ENCODE measurements around the gene LDOC1. TPM values are rescaled to one million over a fixed set of nuclear protein-coding genes. Genes with fewer than 3 reads are reported as not detected.

Gene LDOC1
- total and polyA plus RNA-seq, 2 of the 13 experiments (the other 11 are each of a cell fraction or from before 2014, with no cell fraction given), result not detected

GRCh38 chrX:141133272-141133671 lies 43.7 kb downstream of the LDOC1 start:
- in situ Hi-C loops (cut with HindIII; ENCODE audit: extremely low pct_ligation_motif_present, low pct_unique_long_range_greater_than_20kb), result no loop called here
- H3K4me3 ChIP-seq (replicated peaks in 1 of 3; ENCODE audit: insufficient read depth in 1 of 3, low read depth in 2 of 3, low read length in 3 of 3), result no peak overlapping the region
- H3K27me3 ChIP-seq (ENCODE audit: control insufficient read depth in 1 of 2, insufficient read depth in 2 of 2, low read length in 2 of 2), result no peaks in the 10 kb centered on the region
- H2AFZ ChIP-seq (ENCODE audit: low read length), result no peak overlapping the region
- no peak overlapping the region for H3K4me2 ChIP-seq (ENCODE audit: low read depth, low read length)
- no peaks in the 10 kb centered on the region for H3K4me1 ChIP-seq (ENCODE audit: insufficient read depth, low read length)
- BruUV-seq (replicated peaks), result no TSS peak
- H3K9me3 ChIP-seq (ENCODE audit: low read length), result no peaks in the 10 kb centered on the region
- FAIRE-seq (no peak), ATAC-seq (no peak), DNase-seq (ENCODE audit: low spot score) (no peak)
- 14% methylated on average over 7 of the region's 8 CpGs for WGBS (ENCODE audit: low lambda C conversion rate)
- H3K36me3 ChIP-seq (replicated peaks in 1 of 2; ENCODE audit: control insufficient read depth in 1 of 2, insufficient read depth in 2 of 2, low read length in 2 of 2), result no peaks in the 10 kb centered on the region
- ChIA-PET CTCF (ENCODE audit: low intra/inter-chr PET ratio, low total read pairs) (no interaction called here), POLR2A (no interaction called here)
- no peak overlapping the region for H3K27ac ChIP-seq (ENCODE audit: extremely low read length, insufficient read depth, low read length)
- no peaks in the 10 kb centered on the region for H3K79me2 ChIP-seq (ENCODE audit: insufficient read depth, low read length)
- no peaks in the 10 kb centered on the region for H4K20me1 ChIP-seq (ENCODE audit: insufficient read depth, low read length)
- intact Hi-C loops (cut with micrococcal nuclease; ENCODE audit: unreplicated experiment), result no loop called here
- TF ChIP-seq ZNF317 (CRISPR knock-in tag; IDR thresholded peaks at IDR 0.05), result no peak
- TF ChIP-seq ELF1 (CRISPR knock-in tag; IDR thresholded peaks at IDR 0.05), result no peak
- no peak overlapping the region for H3K9ac ChIP-seq (ENCODE audit: insufficient read depth, low read depth, low read length)

- Histone ChIP-seq H3K9me3 (ENCODE audit: low read length) (no peaks in the 10 kb centered on the region), H2AFZ (ENCODE audit: low read length) (no peak overlapping the region), H3K4me3 (replicated peaks in 1 of 3; ENCODE audit: insufficient read depth in 1 of 3, low read depth in 2 of 3, low read length in 3 of 3) (no peak overlapping the region), H3K4me1 (ENCODE audit: insufficient read depth, low read length) (no peaks in the 10 kb centered on the region), H3K79me2 (ENCODE audit: insufficient read depth, low read length) (no peaks in the 10 kb centered on the region), H3K4me2 (ENCODE audit: low read depth, low read length) (no peak overlapping the region), H3K9ac (ENCODE audit: insufficient read depth, low read depth, low read length) (no peak overlapping the region), H3K27ac (ENCODE audit: extremely low read length, insufficient read depth, low read length) (no peak overlapping the region), H3K36me3 (replicated peaks in 1 of 2; ENCODE audit: control insufficient read depth in 1 of 2, insufficient read depth in 2 of 2, low read length in 2 of 2) (no peaks in the 10 kb centered on the region), H3K27me3 (ENCODE audit: control insufficient read depth in 1 of 2, insufficient read depth in 2 of 2, low read length in 2 of 2) (no peaks in the 10 kb centered on the region), H4K20me1 (ENCODE audit: insufficient read depth, low read length) (no peaks in the 10 kb centered on the region)
- FAIRE-seq, result no peak
- ChIA-PET POLR2A (no interaction called here), CTCF (ENCODE audit: low intra/inter-chr PET ratio, low total read pairs) (no interaction called here)
- in situ Hi-C loops (cut with HindIII; ENCODE audit: extremely low pct_ligation_motif_present, low pct_unique_long_range_greater_than_20kb), result no loop called here
- DNase-seq (ENCODE audit: low spot score), result no peak
- TF ChIP-seq SMAD9 (CRISPR knock-in tag; IDR thresholded peaks at IDR 0.05) (no peak), SPEN (CRISPR knock-in tag; IDR thresholded peaks at IDR 0.05; ENCODE audit: low read depth) (no peak), NCOA2 (CRISPR knock-in tag; IDR thresholded peaks at IDR 0.05) (no peak), POGK (CRISPR knock-in tag; conservative IDR thresholded peaks at IDR 0.05) (no peak), HOXA5 (CRISPR knock-in tag; IDR thresholded peaks at IDR 0.05) (no peak), ZNF30 (CRISPR knock-in tag; IDR thresholded peaks at IDR 0.05) (no peak)
- WGBS (ENCODE audit: low lambda C conversion rate), result 0% methylated on average over 2 of the region's 2 CpGs
- no peak for ATAC-seq
- intact Hi-C loops (cut with micrococcal nuclease; ENCODE audit: unreplicated experiment), result no loop called here
- no TSS peak for BruUV-seq (replicated peaks)
Measured at GRCh38 chrX:141127146-141127545, 49.8 kb downstream of the LDOC1 start.

Other genes with a start within 250 kb of the LDOC1 start
- not detected in 2 replicates for gene SPANXB1, start 174.5 kb downstream of the LDOC1 start, total RNA-seq (2016; rRNA removed; fragmentation: Illumina TruSeq; extraction: Trizol)
- gene SPANXB1, start 174.5 kb downstream of the LDOC1 start, polyA plus RNA-seq (2011; rRNA removed), result not detected in 2 replicates
- gene SPANXC, start 65.4 kb upstream of the LDOC1 start, total RNA-seq (2016; rRNA removed; fragmentation: Illumina TruSeq; extraction: Trizol), result not detected in 2 replicates
- gene SPANXC, start 65.4 kb upstream of the LDOC1 start, polyA plus RNA-seq (2011; rRNA removed), result not detected in 2 replicates

All from HepG2 (cell line).